Coronary artery (tissue), 2 donors: ENCODE measurements around the gene TENM3.

Experiments
- DNase-seq: peaks from one replicate; pipeline ENCODE4 v3.0.0-alpha.2; 2017; ENCODE audit warnings: low spot score
- H3K27ac ChIP-seq, 2 donors: fragments of 200-600 bp; sonication (generic); one replicate each; pipeline ENCODE4 v1.5.1; 2016 to 2019
- H3K4me3 ChIP-seq: fragments of 200-600 bp; sonication (generic); 2 replicates; pipeline ENCODE4 v1.5.1; 2016; ENCODE audit warnings: mild to moderate bottlenecking, moderate library complexity
- TF ChIP-seq, protein P1 (sequence below): fragments of 200-600 bp; sonication (generic); IDR thresholded peaks from one replicate; pipeline ENCODE4 v1.5.1; 2019; ENCODE audit warnings: antibody characterized with exemption

Gene TENM3

DNA sequence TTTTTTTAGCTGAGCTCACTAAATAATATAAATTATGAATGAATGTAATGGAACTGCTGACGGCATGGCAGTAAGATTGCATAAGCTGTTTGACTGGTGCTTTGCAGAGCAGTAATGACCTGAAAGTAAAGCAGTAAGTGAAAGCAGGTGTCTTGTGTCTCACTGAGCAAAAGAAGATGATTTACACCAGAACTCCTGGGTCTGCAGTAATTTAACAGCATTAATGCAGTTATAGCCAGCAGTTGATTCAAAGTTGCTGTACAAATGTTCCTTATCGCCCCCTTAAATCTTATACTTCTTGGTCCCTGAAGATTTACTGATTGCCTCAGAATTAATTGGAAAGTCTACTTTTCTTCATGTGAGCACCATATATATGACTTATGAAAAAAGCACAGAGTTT is 486.3 kb downstream of the TENM3 start:
- TF ChIP-seq, protein P1, sequence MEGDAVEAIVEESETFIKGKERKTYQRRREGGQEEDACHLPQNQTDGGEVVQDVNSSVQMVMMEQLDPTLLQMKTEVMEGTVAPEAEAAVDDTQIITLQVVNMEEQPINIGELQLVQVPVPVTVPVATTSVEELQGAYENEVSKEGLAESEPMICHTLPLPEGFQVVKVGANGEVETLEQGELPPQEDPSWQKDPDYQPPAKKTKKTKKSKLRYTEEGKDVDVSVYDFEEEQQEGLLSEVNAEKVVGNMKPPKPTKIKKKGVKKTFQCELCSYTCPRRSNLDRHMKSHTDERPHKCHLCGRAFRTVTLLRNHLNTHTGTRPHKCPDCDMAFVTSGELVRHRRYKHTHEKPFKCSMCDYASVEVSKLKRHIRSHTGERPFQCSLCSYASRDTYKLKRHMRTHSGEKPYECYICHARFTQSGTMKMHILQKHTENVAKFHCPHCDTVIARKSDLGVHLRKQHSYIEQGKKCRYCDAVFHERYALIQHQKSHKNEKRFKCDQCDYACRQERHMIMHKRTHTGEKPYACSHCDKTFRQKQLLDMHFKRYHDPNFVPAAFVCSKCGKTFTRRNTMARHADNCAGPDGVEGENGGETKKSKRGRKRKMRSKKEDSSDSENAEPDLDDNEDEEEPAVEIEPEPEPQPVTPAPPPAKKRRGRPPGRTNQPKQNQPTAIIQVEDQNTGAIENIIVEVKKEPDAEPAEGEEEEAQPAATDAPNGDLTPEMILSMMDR, result no peak
- Histone ChIP-seq H3K4me3 (no peak overlapping the region), H3K27ac (no peak overlapping the region)
- DNase-seq, result no peak

DNA sequence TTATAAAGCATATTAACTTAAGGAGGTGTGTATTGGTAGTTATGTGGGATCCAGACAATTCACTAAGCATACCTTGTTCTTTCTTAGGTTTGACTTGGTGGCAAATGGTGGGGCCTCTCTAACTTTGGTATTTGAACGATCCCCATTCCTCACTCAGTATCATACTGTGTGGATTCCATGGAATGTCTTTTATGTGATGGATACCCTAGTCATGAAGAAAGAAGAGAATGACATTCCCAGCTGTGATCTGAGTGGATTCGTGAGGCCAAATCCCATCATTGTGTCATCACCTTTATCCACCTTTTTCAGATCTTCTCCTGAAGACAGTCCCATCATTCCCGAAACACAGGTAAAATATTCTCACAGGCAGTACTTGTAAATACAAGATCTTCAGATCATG is 487.6 kb downstream of the TENM3 start:
- DNase-seq, result no peak
- Histone ChIP-seq H3K4me3 (no peak overlapping the region), H3K27ac (no peak overlapping the region)
- TF ChIP-seq, protein P1, result no peak

DNA sequence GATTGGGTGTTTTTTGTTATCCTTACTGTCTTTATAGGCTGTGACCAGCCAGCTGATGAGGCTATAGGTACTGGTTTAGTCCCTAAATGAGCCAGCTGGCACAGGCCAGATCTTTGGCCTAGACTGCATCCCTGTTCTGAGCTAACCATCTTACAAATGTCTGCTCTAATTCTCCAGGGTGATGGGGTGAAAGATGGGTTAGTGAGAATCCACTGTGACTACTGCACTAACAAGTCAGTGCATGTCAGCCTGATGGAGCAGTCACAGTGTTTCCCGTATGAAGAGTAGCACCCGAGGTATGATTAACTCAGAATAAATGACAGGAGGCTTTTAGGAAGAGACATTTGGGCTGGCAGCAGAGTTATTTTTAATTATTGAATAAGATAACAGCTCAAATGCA is 493.0 kb downstream of the TENM3 start:
- Histone ChIP-seq H3K4me3 (no peak overlapping the region), H3K27ac (no peak overlapping the region)
- DNase-seq, result no peak
- TF ChIP-seq, protein P1, result no peak

DNA sequence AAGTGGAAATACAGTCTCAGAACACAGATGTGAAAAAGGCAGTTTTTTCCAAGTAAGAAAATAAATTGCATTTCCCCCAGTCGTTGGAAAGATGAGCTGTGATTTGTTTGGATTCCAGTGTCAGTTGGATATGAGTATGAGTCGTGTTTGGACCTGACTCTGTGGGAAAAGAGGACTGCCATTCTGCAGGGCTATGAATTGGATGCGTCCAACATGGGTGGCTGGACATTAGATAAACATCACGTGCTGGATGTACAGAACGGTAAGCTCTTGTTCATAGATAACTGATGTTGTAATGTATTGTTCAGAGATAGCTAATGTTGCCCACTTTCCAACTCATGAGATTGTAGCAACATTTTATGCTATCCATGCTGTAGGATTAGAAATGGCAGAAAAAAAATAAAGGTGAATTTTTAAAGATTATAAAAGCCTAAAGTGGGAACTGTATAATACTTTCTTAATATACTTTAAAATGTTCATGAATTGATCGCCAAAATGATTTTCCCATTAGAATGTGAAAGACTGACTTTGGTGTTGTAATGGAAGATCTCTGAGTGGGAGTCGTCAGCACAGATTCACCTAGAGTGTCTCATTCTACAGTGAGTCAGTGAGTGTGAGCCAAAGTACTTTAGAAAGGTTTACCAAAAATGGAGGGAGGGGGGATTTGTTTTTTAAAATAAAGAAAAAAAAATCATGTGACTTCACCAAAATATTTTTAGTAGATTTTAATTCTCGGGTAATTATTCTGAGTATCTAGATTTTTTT is 495.3 kb downstream of the TENM3 start:
- TF ChIP-seq, protein P1, result no peak
- Histone ChIP-seq H3K27ac (no peak overlapping the region), H3K4me3 (no peak overlapping the region)
- DNase-seq, result no peak

DNA sequence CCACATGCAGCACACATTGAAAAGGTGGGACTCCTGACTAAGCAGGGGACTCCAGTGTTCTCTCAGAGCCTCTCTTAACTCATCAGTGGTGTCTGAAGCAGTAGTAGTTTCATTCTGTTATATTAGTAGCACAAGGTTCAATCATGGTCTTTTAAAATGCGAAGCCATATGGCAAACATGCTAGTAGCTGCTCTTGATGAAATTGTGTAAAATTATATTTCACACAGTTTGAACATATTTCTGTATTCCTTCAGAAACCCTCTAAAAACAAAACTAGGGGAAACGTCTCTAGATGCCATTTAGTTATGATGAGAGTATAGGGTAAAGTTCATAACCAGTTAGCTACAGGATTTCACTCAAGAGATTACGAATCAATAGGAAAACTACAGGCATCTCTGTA is 497.1 kb downstream of the TENM3 start:
- Histone ChIP-seq H3K27ac (no peak overlapping the region), H3K4me3 (no peak overlapping the region)
- DNase-seq, result no peak
- TF ChIP-seq, protein P1, result no peak

DNA sequence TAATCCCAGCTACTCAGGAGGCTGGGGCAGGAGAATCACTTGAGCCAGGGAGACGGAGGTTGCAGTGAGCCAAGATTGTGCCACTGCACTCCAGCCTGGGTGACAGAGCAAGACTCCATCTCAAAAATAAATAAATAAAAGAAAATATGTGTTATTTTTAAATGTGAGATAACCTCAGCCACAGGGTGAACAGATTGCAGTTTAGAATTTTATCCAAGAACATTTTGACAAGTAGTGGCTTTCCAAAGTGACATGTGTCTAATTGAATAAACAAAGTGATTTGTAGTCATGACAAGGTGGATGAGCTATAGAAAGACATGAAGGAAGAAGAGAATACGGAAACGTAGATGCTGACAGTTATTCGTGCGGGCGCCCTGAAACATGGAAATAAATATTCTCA is 497.9 kb downstream of the TENM3 start:
- Histone ChIP-seq H3K27ac (no peak overlapping the region), H3K4me3 (no peak overlapping the region)
- TF ChIP-seq, protein P1, result no peak
- DNase-seq, result no peak

DNA sequence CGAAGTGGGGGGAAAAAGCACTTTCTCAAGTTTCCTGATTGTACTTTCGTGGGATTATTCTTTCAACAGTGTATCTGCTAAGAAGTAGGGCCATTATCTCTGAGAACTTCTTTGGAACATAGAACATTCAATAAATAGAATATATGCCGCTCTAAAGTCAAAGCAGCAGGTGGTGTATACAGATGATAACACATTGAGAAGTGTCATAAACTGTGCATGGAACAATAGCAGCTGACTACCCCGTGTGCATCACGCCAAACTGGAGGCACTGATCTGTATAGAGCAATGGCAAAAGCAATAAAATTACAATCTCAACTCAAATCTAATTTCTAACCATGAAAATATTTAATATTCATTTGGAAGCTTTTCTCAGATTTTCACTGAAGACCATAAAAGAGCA is 498.7 kb downstream of the TENM3 start:
- TF ChIP-seq, protein P1, result no peak
- DNase-seq, result no peak
- H3K27ac ChIP-seq, result no peak overlapping the region
- H3K4me3 ChIP-seq, result no peak overlapping the region
